Stimulated activated CD8-positive, alpha-beta memory T cell treated with anti-CD3 and anti-CD28 coated beads, Interleukin-4, amount 100 ng/mL, for 4 hours (primary cell): Measurements from ENCODE around the gene CAMK1.
"Not testable (repeated sequence)": the region's sequence is repeated elsewhere in the genome, so short reads cannot be mapped to it uniquely, and the experiment has no call there.

Experiments used
- DNase-seq, 2 donors: peaks; one replicate each; pipeline ENCODE4 v3.0.0-alpha.2; 2020; ENCODE audit warnings: low read depth in 2 of 2, low spot score in 1 of 2

CAMK1 gene

DNA sequence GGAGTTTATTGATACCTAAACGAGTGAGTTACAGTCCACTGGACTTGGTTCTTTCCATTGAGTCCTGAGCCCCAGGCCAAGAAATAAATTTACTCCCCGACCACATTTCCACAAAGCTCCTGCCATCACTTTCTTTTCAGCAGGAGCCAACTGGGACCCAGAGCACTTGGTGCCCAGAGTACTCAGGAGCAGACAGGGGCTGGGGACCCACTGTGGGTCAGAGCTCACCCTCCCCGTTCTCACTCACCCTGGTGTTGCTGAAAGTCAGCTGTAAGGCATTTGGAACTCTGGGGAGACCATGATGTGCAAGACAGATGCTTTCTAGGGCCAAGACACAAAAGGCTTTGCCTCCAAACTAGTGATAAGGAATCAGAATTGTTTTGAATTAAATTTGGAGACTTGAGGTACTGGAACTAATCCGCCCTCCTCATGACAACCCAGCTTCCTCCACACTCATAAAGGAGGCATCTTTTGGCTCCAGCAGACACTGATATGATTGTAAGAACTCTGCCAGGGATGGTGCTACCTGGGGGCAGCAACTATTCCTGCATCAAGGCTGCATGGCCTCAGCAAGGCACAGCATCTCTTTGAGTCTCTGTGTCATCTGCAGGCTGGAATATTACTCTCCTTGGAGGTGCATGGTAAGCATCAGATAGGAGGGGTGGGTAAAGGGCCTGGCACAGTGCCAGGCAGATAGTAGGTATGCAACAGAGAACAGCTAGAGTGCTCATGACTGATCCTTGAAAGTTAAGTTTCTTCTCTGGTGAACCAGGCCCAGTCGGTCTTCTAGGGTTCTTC lies 7.3 kb upstream of the CAMK1 start:
- no peak for DNase-seq

DNA sequence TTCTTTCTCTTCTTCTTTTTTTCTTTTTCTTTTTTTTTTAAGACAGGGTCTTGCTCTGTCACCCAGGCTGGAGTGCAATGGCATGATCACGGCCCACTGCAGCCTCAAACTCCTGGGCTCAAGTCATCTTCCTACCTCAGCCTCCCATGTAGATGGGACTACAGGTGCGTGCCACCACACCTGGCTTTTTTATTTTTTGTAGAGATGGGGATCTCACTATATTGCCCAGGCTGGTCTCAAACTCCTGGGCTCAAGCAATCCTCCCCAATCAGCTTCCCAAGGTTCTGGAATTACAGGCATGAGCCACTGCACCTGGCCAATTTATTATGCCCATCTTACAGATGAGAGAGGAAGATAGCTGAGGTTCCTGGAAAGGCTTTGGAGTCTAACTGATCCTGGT lies 1.3 kb upstream of the CAMK1 start:
- not testable (repeated sequence) for DNase-seq

DNA sequence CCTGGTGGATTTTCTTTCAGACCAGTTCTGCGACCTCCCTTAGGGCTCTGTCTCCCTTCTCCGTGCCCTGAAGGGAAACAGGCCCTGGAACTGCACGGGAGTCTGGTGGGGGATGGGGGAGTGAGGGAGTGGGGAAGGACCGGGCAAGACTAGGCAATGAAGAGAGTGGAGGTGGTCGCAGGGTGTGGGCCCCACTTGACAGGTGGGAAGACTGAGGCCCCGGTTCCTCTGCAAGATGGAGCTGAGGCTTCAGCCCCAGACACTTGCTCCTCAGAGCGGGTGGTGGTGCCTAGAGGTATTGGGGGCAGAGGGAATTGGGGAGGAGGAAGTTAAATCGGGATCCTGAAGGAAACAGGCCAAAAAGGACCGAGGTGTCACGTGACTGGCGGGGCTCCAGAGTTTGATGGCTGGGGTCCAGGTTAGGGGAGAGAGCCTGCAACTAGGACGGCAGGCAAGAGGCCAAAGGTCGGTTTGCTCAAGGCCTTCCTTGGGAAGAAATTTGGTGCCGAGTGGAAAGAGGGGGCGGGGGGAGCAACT lies 597 bp upstream of the CAMK1 start:
- no peak for DNase-seq

DNA sequence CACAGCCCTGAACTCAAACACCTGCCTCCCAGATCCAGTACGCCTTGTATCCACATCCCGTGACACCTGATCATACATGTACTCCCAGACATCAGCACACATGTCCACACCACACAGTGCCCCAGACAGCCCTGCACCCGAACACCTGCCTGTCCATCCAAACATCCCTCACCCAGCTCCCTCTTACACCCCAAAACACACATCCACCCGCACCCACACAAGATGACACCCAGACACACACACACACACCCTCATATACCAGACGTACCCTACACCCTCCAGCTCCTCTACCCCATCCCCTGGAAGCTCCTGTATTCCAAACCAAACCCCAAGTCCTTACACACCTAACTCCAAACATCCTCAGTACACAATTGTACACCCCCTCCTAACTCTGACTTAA lies 735 bp downstream of the CAMK1 start:
- DNase-seq = no peak

DNA sequence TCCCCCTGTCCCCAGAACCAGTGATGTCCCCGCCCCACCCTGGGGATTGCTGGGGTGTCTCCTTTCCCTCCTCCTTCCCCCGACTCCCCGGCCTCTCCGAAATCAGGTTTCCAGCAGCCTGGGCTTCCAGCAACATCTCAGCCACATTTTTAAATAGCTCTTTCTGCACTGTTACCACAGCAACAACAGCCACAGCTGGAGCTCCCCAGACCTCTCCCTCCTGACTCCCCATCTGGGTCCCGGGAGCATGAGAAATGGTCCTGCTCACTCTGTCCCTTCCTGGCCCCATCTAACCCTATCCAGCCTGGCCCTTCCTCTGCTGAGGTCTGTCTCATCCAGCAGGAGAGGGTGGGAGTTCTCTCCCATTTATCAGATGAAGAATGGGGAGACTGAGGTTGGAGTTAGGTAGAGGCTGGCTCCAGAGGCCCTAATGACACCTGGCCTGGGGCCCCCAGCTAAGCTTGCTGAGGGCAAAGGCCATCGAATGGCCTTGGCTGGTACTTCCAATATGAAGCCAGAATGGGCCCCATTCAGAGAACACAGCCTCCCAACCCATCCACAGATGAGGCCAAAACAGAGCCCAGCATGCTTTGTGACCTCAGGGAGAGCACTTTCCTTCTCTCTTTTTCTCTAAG lies 1.5 kb downstream of the CAMK1 start:
- no peak for DNase-seq

DNA sequence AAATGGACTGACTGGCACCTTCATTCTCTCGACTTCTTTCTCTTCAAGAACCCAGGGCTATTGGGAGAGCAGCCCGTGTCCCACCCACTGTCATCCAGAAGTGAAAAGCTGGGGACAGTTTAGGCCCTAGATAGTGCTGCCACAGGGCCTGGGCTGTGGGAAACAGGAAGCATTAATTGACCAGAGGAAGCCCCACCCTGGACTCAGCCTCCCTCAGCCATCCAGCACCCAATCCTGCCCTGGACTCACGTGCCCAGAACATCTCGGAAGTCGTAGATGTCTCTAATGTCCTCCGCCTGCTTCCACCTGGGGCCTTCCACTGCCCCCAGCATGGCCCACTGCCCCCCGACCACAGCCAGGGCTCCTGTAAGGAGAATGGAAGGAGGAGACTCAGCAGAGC lies 2.3 kb downstream of the CAMK1 start:
- DNase-seq = no peak

DNA sequence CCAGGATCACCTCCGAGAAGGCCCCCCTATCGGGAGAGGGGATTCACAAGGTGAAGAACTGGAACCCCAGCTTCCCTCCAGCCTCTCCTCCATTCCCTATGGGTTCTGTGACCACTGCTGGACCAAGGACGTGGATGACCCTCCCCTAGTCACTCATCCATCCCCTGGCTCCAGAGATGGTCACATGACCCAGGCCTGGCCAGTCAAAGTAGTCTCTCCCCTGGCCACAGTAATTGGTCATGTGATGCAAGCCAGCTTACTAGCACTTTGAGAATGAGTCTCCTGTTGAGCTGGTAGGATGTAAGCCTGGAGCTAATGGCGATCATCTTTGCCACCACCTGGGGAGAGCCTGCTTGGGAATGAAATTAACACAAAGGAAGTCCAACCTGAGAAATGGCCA lies 3.9 kb downstream of the CAMK1 start:
- no peak for DNase-seq

DNA sequence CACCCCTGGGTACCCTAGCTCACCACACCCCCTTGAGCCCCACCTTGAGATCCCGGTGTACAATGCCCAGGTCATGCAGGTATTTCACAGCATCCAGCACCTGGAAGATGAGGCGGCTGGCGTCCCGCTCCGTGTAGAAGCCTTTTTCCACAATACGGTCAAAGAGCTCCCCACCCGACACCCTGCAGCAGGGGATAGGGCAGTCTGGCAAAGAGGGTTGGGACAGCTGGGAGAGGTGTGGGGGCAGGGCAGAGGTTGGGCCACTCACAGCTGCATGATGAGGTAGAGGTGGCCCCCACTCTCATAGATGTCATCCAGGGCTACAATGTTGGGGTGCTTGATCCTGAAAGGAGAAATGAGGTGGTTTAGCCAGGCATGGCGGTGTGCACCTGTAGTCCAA lies 6.9 kb downstream of the CAMK1 start:
- DNase-seq = no peak

DNA sequence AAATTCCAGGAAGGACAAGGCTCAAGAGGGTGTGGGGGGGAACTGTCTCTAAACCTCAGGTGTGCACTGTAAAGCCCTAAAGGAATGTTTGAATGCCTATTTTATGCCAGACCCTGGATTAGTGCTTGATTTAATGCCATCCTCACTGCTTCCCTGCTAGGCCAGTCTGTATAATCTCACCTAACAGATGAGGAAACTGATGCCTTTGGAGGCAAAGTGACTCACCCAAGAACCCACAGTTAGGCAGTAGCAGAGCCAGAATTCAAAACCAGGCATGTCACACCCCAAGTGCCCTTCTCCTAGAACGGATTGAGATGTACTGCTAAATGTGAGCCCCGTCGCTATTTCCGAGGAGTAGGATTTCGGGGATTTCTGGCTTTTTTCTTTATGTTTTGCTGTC lies 7.8 kb downstream of the CAMK1 start:
- no peak for DNase-seq

DNA sequence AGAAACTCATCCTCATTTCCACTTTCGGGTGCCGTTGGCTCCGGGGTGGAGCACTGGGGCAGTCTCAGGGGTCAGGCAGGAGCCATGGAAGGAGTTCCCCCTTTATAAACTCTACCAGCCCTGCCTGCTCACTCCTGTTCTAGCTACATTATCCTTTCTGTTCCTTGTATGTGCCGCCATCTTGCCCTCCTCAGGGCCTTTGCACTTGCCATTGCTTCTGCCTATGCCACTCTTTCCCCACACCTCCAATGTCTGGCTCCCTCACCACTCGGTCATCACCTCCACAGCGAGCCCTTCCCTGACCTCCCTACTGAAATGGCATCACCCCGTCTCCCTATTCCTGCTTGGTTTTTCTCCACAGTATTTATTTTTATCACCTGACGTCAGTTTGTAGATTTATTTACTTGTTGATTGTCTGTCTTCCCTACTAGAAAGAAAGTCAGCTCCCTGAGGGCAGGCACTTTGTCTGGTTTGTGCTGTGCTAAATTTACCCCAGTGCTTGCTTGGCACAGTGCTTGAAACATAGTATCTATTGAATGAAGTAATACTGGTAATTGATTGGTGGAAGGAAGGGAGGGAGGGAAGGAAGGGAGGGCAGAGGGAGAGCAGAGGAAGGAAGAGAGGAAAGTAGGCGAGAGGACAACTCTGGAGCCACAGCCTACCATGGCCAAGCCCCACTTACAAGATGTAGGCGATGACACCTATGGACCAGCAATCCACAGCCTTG lies 8.8 kb downstream of the CAMK1 start:
- no peak for DNase-seq

DNA sequence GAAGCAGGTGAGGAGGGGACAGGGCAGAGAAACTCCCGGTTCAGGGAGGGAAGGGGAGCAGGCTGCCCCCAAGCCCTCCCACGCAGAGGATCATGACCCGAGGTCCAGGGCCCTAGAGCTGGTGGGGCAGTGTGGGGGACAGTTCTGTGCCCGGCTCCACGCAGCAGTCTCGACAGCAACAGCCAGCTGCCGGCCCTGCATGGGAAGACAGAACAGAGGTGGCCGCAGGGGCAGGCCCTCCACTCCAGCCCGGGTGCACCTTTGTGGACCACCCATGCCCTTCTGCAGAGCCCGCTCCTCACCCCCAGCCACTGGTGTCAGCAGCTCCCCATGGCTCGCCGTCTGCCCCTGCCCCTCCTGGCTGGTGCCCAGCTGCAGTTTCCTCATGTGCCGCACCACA lies 12.3 kb downstream of the CAMK1 start:
- no peak for DNase-seq

DNA sequence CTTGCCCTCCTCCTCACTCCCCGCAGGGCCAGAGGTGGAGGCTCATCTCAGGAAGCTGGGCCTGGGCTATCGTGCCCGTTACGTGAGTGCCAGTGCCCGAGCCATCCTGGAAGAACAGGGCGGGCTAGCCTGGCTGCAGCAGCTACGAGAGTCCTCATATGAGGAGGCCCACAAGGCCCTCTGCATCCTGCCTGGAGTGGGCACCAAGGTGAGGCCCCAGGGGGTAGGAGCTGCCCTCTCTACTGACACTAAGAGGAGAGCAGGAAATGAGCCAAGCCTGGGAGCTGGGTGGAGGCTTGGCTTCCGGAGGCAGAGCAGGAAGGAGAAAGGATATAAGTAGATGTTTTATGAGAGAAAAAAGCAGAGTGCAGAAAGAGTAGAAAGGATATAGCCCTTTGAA lies 15.1 kb downstream of the CAMK1 start:
- DNase-seq = no peak

DNA sequence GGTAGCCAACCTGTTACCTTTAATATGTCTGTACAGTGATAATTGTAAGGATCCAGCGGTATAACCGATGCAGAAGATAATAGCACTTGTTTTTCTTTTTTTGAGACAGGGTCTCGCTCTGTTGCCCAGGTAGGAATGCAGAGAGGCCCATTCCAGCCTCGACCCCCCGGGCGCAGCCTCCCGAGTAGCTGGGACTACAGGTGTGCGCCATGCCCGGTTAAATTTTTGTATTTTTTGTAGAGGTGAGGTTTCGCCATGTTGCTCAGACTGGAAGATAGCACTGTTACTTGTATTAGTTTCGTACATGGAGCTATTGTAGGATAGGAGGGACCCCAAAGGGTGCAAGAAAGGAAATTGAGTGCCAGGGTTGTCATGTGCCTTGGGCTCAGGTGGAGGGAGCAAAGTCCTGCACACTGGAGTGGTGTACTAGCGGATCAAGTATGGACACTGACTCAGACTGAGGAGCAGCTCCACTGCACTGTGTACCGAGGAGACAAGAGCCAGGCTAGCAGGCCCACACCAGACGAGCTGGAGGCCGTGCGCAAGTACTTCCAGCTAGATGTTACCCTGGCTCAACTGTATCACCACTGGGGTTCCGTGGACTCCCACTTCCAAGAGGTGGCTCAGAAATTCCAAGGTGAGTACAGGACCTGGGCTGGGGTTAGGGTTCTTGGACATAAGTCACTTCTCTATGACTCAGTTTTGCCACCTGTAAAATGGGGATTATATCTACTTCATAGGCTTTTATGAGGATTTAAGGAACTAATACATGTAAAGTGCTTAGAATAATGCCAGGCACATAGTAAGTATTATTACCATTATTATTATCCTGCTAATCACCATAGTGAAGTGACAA lies 19.0 kb downstream of the CAMK1 start:
- no peak for DNase-seq

DNA sequence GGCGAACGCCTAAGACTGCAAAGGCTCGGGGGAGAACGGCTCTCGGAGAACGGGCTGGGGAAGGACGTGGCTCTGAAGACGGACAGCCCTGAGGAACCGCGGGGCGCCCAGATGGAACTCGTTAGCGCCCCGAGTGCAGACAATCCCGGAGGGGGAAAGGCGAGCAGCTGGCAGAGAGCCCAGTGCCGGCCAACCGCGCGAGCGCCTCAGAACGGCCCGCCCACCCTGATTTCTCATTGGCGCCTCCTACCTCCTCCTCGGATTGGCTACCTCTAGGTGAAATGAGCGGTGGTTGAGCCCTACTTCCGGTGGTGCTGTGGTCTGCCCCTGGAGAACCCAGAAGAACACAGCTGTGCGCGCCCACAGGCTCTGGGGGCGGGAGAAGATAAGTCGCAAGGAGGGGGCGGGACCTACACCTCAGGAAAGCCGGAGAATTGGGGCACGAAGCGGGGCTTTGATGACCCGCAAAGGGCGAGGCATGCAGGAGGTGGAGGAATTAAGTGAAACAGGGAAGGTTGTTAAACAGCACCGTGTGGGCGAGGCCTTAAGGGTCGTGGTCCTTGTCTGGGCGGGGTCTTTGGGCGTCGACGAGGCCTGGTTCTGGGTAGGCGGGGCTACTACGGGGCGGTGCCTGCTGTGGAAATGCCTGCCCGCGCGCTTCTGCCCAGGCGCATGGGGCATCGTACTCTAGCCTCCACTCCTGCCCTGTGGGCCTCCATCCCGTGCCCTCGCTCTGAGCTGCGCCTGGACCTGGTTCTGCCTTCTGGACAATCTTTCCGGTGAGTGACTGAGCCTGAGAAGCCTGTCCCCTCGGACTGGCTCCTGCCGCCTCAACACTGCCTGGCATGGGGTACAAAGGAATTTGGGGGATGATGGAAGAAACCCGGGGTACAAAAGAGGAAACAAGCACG lies 19.8 kb downstream of the CAMK1 start, which contains the start of gene OGG1:
Gene OGG1, plus strand, starts transcription at position 308 of the 911 bp plus-strand sequence. Its CDS starts 335 bp downstream, at position 643.
- DNase-seq = peak; percentile 90 to 96

DNA sequence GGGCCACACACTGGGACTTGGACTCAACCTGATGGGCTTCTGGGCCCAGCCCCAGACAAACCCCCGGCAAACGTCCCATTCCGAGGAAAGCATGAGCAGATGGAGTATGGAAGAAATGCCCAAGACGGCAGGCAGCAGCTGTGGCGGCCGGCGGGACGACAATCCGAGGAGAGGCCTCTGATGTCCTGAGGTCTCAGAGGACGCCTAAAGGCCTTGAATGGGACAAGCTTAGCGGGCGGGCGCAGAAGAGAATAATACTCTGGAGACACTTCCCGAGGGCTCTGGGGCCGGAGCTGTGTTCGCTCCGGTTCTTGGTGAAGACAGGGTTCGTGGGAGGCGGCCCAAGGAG lies 20.5 kb downstream of the CAMK1 start:
- DNase-seq = no peak

DNA sequence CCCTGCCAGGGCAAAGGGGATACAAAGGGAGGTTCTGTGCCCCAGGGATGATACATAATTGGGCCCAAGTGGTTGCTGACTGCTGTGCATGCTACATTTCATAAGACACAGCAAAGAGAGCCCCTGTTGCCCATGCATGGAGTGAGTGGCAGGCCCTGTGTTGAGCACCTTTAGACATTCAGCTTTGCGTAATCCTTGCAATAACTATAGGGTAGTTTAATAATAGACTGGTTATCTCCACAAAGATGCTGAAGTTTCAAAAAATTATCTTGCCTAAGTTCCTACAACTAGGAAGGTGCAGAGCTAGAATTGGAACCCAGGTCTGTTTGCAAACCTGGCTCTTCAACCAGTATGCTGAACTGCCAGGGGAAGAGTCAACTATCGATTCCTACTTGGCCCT lies 21.7 kb downstream of the CAMK1 start:
- DNase-seq = no peak

DNA sequence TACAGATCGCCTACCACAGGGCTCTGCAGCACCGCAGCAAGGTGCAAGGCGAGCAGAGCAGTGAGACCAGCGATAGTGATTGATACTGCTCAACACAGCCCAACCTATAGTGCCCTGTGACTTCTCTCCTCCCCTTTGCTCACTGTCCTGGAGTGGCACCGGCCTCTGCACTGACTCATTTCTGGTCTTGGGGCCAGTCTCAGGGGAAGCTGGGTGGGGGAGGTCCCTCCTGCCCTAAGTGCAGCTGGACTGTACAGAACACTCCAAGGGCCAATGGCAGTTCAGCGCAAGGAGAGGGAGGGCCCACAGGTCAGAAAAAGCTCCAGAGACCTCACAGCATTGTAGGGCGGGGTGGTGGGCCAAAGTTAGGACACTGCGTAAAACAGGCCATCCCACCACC lies 22.5 kb downstream of the CAMK1 start:
- no peak for DNase-seq

DNA sequence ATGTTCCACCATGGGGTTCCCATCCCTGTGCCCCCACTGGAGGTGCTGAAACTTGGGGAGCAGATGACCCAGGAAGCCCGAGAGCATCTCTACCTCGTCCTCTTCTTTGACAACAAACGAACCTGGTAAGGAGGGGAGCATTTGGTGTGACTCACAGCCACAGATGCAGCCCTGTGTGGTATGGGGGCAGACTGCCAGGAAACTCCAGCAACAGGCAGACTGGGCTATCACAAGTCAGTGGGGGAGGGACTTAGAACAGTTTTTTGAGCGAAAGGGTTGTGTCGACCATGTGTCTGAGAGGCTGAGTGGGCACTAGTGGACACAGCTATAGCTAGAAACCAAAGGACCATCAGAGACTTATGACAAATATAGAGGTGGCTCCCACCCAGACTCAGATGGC lies 23.4 kb downstream of the CAMK1 start:
- no peak for DNase-seq

DNA sequence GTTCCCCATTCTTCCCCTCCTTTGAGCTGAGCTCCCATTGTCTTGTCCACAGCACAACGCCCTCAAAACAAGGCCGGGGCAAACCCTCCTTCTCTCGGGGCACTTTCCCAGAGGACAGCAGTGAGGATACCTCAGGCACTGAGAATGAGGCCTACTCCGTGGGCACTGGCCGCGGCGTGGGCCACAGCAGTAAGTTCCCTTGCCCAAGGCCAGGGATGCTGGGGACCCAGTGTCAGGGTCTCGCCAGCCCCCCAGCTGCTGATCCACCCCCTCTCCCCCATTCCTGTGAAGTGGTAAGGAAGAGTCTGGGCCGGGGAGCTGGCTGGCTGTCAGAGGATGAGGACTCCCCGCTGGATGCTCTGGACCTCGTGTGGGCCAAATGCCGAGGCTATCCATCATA lies 24.2 kb downstream of the CAMK1 start:
- no peak for DNase-seq

DNA sequence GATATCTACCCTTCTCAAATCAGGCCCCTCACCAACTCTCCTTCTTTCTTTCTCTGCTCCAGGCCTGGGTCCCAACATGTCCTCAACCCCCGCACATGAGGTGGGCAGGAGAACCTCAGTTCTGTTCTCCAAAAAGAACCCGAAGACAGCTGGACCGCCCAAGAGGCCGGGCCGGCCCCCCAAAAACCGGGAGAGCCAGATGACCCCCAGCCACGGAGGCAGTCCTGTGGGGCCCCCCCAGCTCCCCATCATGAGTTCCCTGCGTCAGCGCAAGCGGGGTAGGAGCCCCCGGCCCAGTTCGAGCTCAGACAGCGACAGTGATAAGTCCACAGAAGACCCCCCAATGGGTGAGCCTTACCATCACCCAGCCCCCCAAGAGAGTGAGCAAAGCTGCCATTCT lies 25.6 kb downstream of the CAMK1 start:
- no peak for DNase-seq
